Mesangial cell (primary cell): ENCODE data around the gene TAF11. TPM values are rescaled to one million over a fixed set of nuclear protein-coding genes. Genes with fewer than 3 reads are reported as not detected.

ENCODE experiments used
- total RNA-seq: library from RNA; depleted of rRNA; stranded (reverse); fragments of >200 nt; gene quantifications from 2 replicates; pipeline ENCODE4 v1.2.3, GENCODE V29; 2015

TAF11 gene
- 16.5 and 20.4 TPM in 2 replicates for total RNA-seq

DNA sequence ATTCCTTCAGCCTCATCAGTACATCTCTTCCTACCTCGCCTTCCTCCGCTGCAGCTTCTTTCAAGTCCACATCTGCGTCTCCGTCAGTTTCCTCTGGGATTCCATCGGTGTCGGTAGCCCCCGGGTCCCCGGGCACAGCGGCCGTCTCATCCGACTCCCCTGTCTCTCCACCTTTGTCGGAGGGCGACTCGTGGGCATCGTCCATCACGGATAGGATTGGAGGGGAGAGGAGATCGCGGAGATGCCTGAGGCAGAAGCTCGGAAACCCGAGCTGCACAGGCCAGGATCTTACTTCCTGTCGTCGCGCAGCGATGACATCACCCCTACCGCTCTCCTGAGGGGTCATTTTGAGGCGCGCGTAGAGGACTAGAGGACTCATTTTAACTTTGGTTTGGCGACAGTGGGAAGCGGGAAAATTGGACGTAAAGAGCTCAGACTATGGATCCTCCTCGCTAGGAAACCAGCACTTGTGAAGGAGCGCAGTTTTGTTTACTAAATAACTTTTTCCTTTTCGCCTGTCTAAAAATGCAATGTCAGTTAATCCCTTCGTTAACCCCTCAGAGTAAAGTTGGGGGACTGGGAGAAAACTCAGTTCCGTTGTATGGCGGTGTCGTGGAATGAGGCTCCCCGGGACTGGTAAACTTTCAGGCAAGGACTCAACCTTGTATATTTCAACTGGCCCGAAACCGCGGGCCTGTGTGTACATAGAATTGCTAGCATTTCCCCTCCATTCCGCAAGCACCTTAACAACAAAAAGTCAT lies at the start of gene TAF11:
Gene TAF11 (minus strand): TSS at position 290 of the 761 bp plus-strand sequence. CDS start 85 bp downstream, at position 205.

DNA sequence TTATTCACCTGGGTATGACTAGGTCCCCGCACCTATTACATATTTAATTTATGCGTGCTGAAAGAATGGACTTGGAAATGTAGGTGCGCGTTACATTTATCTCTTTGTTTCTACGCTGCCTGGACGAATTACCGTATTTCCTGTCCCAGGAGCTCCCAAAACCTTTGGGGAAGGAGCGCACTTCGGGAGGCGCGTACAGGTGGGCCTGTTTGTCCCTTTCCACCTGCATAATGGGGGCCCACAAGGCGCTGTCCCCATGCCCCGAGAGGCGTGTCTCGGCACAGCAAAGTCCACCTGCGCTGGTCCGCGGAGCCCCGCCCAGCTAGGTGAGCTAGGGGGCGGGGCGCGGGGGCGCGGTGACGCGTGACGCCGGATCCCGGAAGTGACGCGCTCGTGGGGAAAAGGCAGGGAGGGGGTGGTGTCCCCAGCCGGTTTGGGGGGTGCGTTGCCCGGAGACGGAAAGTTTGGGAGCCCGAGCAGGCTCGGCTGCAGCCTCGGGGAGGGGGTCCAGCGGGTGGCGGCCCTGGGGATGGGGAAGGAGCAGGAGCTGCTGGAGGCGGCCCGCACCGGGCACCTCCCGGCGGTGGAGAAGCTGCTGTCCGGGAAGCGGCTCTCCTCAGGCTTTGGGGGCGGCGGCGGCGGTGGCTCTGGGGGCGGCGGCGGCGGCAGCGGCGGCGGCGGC lies 1.2 kb upstream of the TAF11 start, which contains the start of gene ANKS1A:
Gene ANKS1A (plus strand): TSS at position 382 of the 682 bp plus-strand sequence. CDS start 148 bp downstream, at position 530.

Other genes with a start within 250 kb of the TAF11 start
- 25.9 and 31.1 TPM in 2 replicates for gene ILRUN, start 191.3 kb downstream of the TAF11 start, total RNA-seq
- gene SNRPC, start 130.5 kb downstream of the TAF11 start, total RNA-seq: 111 and 185 TPM in 2 replicates
- gene BLTP3A, start 96.0 kb downstream of the TAF11 start, total RNA-seq: 10.3 and 14.2 TPM in 2 replicates
- gene ANKS1A, start 1.2 kb upstream of the TAF11 start, total RNA-seq: 9.9 and 14.2 TPM in 2 replicates